ENCODE measurements around the gene CLEC4M. TPM values are rescaled to one million over a fixed set of nuclear protein-coding genes. Genes with fewer than 3 reads are reported as not detected.

CLEC4M gene
- total and polyA plus RNA-seq, 2 donors from 2014 or later = 0.54 TPM; not detected in 1

- intact Hi-C loops (cut with DNase I) = no loop called here
- FAIRE-seq = no peak
- no peaks in the 10 kb centered on the region for H3K4me1 ChIP-seq (ENCODE audit: control insufficient read depth in 2 of 3, insufficient read depth in 2 of 3, low read depth in 1 of 3, low read length in 3 of 3)
- no peak overlapping the region for H3K27ac ChIP-seq (ENCODE audit: low read depth in 2 of 2, low read length in 2 of 2)
- H3K9ac ChIP-seq (ENCODE audit: low read length in 3 of 3) = no peak overlapping the region
- peak in 1 of 5 donors; percentile 21 for DNase-seq
- no peaks in the 10 kb centered on the region for H3K36me3 ChIP-seq (ENCODE audit: control insufficient read depth in 2 of 3, insufficient read depth in 3 of 3, low read length in 3 of 3)
- H3K9me3 ChIP-seq (ENCODE audit: control insufficient read depth in 2 of 3, insufficient read depth in 1 of 3, low read length in 3 of 3) = no peaks in the 10 kb centered on the region
- no peak for TF ChIP-seq CTCF (IDR thresholded peaks at IDR 0.05; ENCODE audit: borderline replicate concordance, extremely low read depth, insufficient read depth)
- no peak overlapping the region for H3K4me3 ChIP-seq (ENCODE audit: low read length in 3 of 3)
- H3K27me3 ChIP-seq (ENCODE audit: control insufficient read depth, insufficient read depth, low read length) = no peaks in the 10 kb centered on the region
Observed at GRCh38 chr19:7767487-7767886, 4.4 kb downstream of the CLEC4M start.

GRCh38 chr19:7769171-7769570 lies 6.1 kb downstream of the CLEC4M start:
- Histone ChIP-seq H3K9me3 (ENCODE audit: control insufficient read depth in 2 of 3, insufficient read depth in 1 of 3, low read length in 3 of 3) (no peaks in the 10 kb centered on the region), H3K27ac (ENCODE audit: low read depth in 2 of 2, low read length in 2 of 2) (no peak overlapping the region), H3K36me3 (ENCODE audit: control insufficient read depth in 2 of 3, insufficient read depth in 3 of 3, low read length in 3 of 3) (no peaks in the 10 kb centered on the region), H3K4me3 (ENCODE audit: low read length in 3 of 3) (no peak overlapping the region), H3K4me1 (ENCODE audit: control insufficient read depth in 2 of 3, insufficient read depth in 2 of 3, low read depth in 1 of 3, low read length in 3 of 3) (no peaks in the 10 kb centered on the region), H3K9ac (ENCODE audit: low read length in 3 of 3) (no peak overlapping the region), H3K27me3 (ENCODE audit: control insufficient read depth, insufficient read depth, low read length) (no peaks in the 10 kb centered on the region)
- no peak for FAIRE-seq
- DNase-seq = no peak
- intact Hi-C loops (cut with DNase I) = no loop called here
- TF ChIP-seq CTCF (IDR thresholded peaks at IDR 0.05; ENCODE audit: borderline replicate concordance, extremely low read depth, insufficient read depth) = no peak

DNA sequence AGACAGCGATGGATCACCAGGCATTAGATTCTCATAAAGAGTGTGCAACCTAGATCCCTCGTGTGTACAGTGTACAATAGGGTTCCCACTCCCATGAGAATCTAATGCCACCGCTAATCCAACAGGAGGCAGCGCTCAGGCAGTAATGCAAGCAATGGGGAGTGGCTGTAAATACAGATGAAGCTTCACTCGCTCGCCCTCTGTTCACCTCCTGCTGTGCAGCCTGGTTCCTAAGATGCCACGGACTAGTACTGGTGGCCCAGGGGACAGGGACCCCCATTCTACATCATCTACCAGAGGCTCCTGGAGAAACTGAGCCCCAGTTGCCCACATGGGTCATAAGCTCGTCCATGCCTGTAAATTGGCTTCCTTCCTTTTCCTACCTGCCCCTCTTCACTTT lies 8.0 kb downstream of the CLEC4M start:
- FAIRE-seq = no peak
- Histone ChIP-seq H3K4me1 (ENCODE audit: control insufficient read depth in 2 of 3, insufficient read depth in 2 of 3, low read depth in 1 of 3, low read length in 3 of 3) (no peaks in the 10 kb centered on the region), H3K9me3 (ENCODE audit: control insufficient read depth in 2 of 3, insufficient read depth in 1 of 3, low read length in 3 of 3) (no peaks in the 10 kb centered on the region), H3K36me3 (ENCODE audit: control insufficient read depth in 2 of 3, insufficient read depth in 3 of 3, low read length in 3 of 3) (no peaks in the 10 kb centered on the region), H3K27ac (ENCODE audit: low read depth in 2 of 2, low read length in 2 of 2) (no peak overlapping the region), H3K4me3 (ENCODE audit: low read length in 3 of 3) (no peak overlapping the region), H3K27me3 (ENCODE audit: control insufficient read depth, insufficient read depth, low read length) (no peaks in the 10 kb centered on the region), H3K9ac (ENCODE audit: low read length in 3 of 3) (no peak overlapping the region)
- intact Hi-C loops (cut with DNase I) = no loop called here
- DNase-seq = peak in 1 of 5 donors; percentile 42
- TF ChIP-seq CTCF (IDR thresholded peaks at IDR 0.05; ENCODE audit: borderline replicate concordance, extremely low read depth, insufficient read depth) = no peak

- Histone ChIP-seq H3K36me3 (ENCODE audit: control insufficient read depth in 2 of 3, insufficient read depth in 3 of 3, low read length in 3 of 3) (no peaks in the 10 kb centered on the region), H3K9ac (ENCODE audit: low read length in 3 of 3) (no peak overlapping the region), H3K27ac (ENCODE audit: low read depth in 2 of 2, low read length in 2 of 2) (no peak overlapping the region), H3K4me1 (ENCODE audit: control insufficient read depth in 2 of 3, insufficient read depth in 2 of 3, low read depth in 1 of 3, low read length in 3 of 3) (no peaks in the 10 kb centered on the region), H3K27me3 (ENCODE audit: control insufficient read depth, insufficient read depth, low read length) (no peaks in the 10 kb centered on the region), H3K4me3 (ENCODE audit: low read length in 3 of 3) (no peak overlapping the region), H3K9me3 (ENCODE audit: control insufficient read depth in 2 of 3, insufficient read depth in 1 of 3, low read length in 3 of 3) (no peaks in the 10 kb centered on the region)
- no peak for FAIRE-seq
- no peak for DNase-seq
- intact Hi-C loops (cut with DNase I) = no loop called here
- TF ChIP-seq CTCF (IDR thresholded peaks at IDR 0.05; ENCODE audit: borderline replicate concordance, extremely low read depth, insufficient read depth) = no peak
Observed at GRCh38 chr19:7772752-7773291, 9.8 kb downstream of the CLEC4M start.

Data from kidney (tissue), 14 donors.